ENCODE measurements around the gene SDR42E1. TPM values are rescaled to one million over a fixed set of nuclear protein-coding genes. Genes with fewer than 3 reads are reported as not detected.

Gene SDR42E1
- total and polyA plus RNA-seq, 2 donors (not counting 3 experiments of a cell fraction or from before 2014, with no cell fraction given) = 0.08 TPM; not detected in 1

- Histone ChIP-seq H3K9ac (replicated peaks; ENCODE audit: extremely low read depth, insufficient read depth, low read length) (no peak overlapping the region), H3K9me3 (replicated peaks; ENCODE audit: control insufficient read depth, insufficient read depth, low read length) (no peaks in the 10 kb centered on the region), H3K36me3 (ENCODE audit: control insufficient read depth in 2 of 2, extremely low read depth in 1 of 2, insufficient read depth in 2 of 2, low read length in 2 of 2) (no peaks in the 10 kb centered on the region), H3K9me1 (replicated peaks; ENCODE audit: control insufficient read depth, extremely low read depth, insufficient read depth, low read length) (no peaks in the 10 kb centered on the region), H3K4me1 (ENCODE audit: control insufficient read depth, extremely low read depth, insufficient read depth, low read length) (no peaks in the 10 kb centered on the region), H3K4me3 (replicated peaks in 1 of 3; ENCODE audit: insufficient read depth in 1 of 3, low read depth in 1 of 3, low read length in 3 of 3) (no peak overlapping the region), H3K27me3 (ENCODE audit: control insufficient read depth in 2 of 2, insufficient read depth in 2 of 2, low read length in 2 of 2) (no peaks in the 10 kb centered on the region), H2AFZ (ENCODE audit: low read depth, low read length) (no peak overlapping the region), H3K27ac (ENCODE audit: insufficient read depth, low read depth, low read length) (no peak overlapping the region), H4K20me1 (replicated peaks; ENCODE audit: control insufficient read depth, extremely low read depth, insufficient read depth, low read length) (no peaks in the 10 kb centered on the region), H3K79me2 (ENCODE audit: control insufficient read depth, insufficient read depth, low read length) (no peaks in the 10 kb centered on the region), H3K4me2 (ENCODE audit: insufficient read depth, low read length) (no peak overlapping the region)
- intact Hi-C loops (cut with micrococcal nuclease) (loop anchor here (1.0 to 10.0 kb wide), 3 partner anchors 49 to 515 kb away; no protein-coding TSS in a partner anchor), dilution Hi-C loops (cut with MboI; ENCODE audit: extremely low pct_ligation_motif_present, low sequenced_read_pairs) (no loop called here)
- TF ChIP-seq FOS (IDR thresholded peaks at IDR 0.05; ENCODE audit: borderline replicate concordance, insufficient read depth, low read length) (no peak), CTCF (IDR thresholded peaks at IDR 0.05; ENCODE audit: extremely low read depth in 1 of 2, insufficient read depth in 1 of 2, low read depth in 1 of 2, low read length in 2 of 2) (peak; percentile 5 to 19)
- POLR2A ChIA-PET = no interaction called here
- FAIRE-seq (no peak), DNase-seq (ENCODE audit: low read depth, low spot score) (peak; percentile 12)
- BruUV-seq (replicated peaks) = no TSS peak
- CTCF ChIA-PET = interaction anchor here (0.5 to 8.5 kb wide), 13 partner anchors 12 to 405 kb away, joined by 3 to 171 read pairs (median 7); partner anchors contain the start of gene MPHOSPH6
Observed at GRCh38 chr16:81939164-81940056, 71.9 kb downstream of the SDR42E1 start.

Other genes with a start within 250 kb of the SDR42E1 start
- gene PLCG2, start 232.2 kb downstream of the SDR42E1 start, total RNA-seq = 9.6 and 13.6 TPM in 2 replicates
- 9.1 and 10.8 TPM in 2 replicates for gene PLCG2, start 232.2 kb downstream of the SDR42E1 start, polyA plus RNA-seq
- 2.8 and 4.5 TPM in 2 replicates for gene HSD17B2, start 23.8 kb upstream of the SDR42E1 start, total RNA-seq
- gene HSD17B2, start 23.8 kb upstream of the SDR42E1 start, polyA plus RNA-seq = 0.43 and 1.2 TPM in 2 replicates
- 32.0 and 32.5 TPM in 2 replicates for gene MPHOSPH6, start 158.8 kb upstream of the SDR42E1 start, total RNA-seq
- gene MPHOSPH6, start 158.8 kb upstream of the SDR42E1 start, polyA plus RNA-seq = 8.3 and 10.9 TPM in 2 replicates